ENCODE measurements around the gene BZW1.

BZW1 gene

GRCh38 chr2:200847939-200848338 is 36.2 kb downstream of the BZW1 start:
- no peak overlapping the region for H3K4me2 ChIP-seq
- H3K36me3 ChIP-seq: peaks cover 26% of the 10 kb centered on the region
- peaks cover 40% of the 10 kb centered on the region for H4K20me1 ChIP-seq
- no peak overlapping the region for H3K9ac ChIP-seq
- no peak overlapping the region for H3K27ac ChIP-seq
- no peaks in the 10 kb centered on the region for H3K9me3 ChIP-seq
- no peak for TF ChIP-seq Cebpa-rat (IDR thresholded peaks at IDR 0.05)
- no peaks in the 10 kb centered on the region for H3K27me3 ChIP-seq
- H3K4me3 ChIP-seq: no peak overlapping the region
- H3K4me1 ChIP-seq: no peaks in the 10 kb centered on the region

- H3K9ac ChIP-seq: no peak overlapping the region
- no peaks in the 10 kb centered on the region for H3K9me3 ChIP-seq
- peaks cover 67% of the 10 kb centered on the region for H4K20me1 ChIP-seq
- peaks cover 53% of the 10 kb centered on the region for H3K36me3 ChIP-seq
- no peak for TF ChIP-seq Cebpa-rat (IDR thresholded peaks at IDR 0.05)
- no peaks in the 10 kb centered on the region for H3K4me1 ChIP-seq
- no peak overlapping the region for H3K4me3 ChIP-seq
- H3K27me3 ChIP-seq: no peaks in the 10 kb centered on the region
- no peak overlapping the region for H3K27ac ChIP-seq
- H3K4me2 ChIP-seq: no peak overlapping the region
These were observed 39.0 kb downstream of the BZW1 start for GRCh38 chr2:200850512-200851256.

GRCh38 chr2:200851398-200852248 is 39.9 kb downstream of the BZW1 start:
- Histone ChIP-seq H3K9me3 (no peaks in the 10 kb centered on the region), H3K4me1 (no peaks in the 10 kb centered on the region), H3K4me2 (no peak overlapping the region), H3K9ac (no peak overlapping the region), H3K27ac (no peak overlapping the region), H4K20me1 (peaks cover 77% of the 10 kb centered on the region), H3K4me3 (no peak overlapping the region), H3K27me3 (no peaks in the 10 kb centered on the region), H3K36me3 (peaks cover 63% of the 10 kb centered on the region)
- TF ChIP-seq Cebpa-rat (IDR thresholded peaks at IDR 0.05): no peak

- Histone ChIP-seq H3K4me2 (no peak overlapping the region), H4K20me1 (peaks cover 87% of the 10 kb centered on the region), H3K27ac (no peak overlapping the region), H3K4me1 (no peaks in the 10 kb centered on the region), H3K36me3 (peaks cover 72% of the 10 kb centered on the region), H3K9me3 (no peaks in the 10 kb centered on the region), H3K9ac (no peak overlapping the region), H3K4me3 (no peak overlapping the region), H3K27me3 (no peaks in the 10 kb centered on the region)
- TF ChIP-seq Cebpa-rat (IDR thresholded peaks at IDR 0.05): no peak
These were observed 40.9 kb downstream of the BZW1 start for GRCh38 chr2:200852605-200853004.

GRCh38 chr2:200856806-200857205 is 45.1 kb downstream of the BZW1 start:
- no peak overlapping the region for H3K9ac ChIP-seq
- no peak for TF ChIP-seq Cebpa-rat (IDR thresholded peaks at IDR 0.05)
- no peaks in the 10 kb centered on the region for H3K9me3 ChIP-seq
- no peaks in the 10 kb centered on the region for H3K27me3 ChIP-seq
- peaks cover 18% of the 10 kb centered on the region for H3K4me1 ChIP-seq
- H4K20me1 ChIP-seq: peaks cover 100% of the 10 kb centered on the region
- peaks cover 92% of the 10 kb centered on the region for H3K36me3 ChIP-seq
- no peak overlapping the region for H3K4me3 ChIP-seq
- H3K27ac ChIP-seq: no peak overlapping the region
- no peak overlapping the region for H3K4me2 ChIP-seq

- H3K27me3 ChIP-seq: no peaks in the 10 kb centered on the region
- H4K20me1 ChIP-seq: peaks cover 85% of the 10 kb centered on the region
- peak overlapping the region; percentile 96 for H3K4me3 ChIP-seq
- no peak for TF ChIP-seq Cebpa-rat (IDR thresholded peaks at IDR 0.05)
- H3K9me3 ChIP-seq: no peaks in the 10 kb centered on the region
- H3K4me1 ChIP-seq: peaks cover 23% of the 10 kb centered on the region
- H3K4me2 ChIP-seq: peak overlapping the region; percentile 87
- peaks cover 58% of the 10 kb centered on the region for H3K36me3 ChIP-seq
- H3K27ac ChIP-seq: no peak overlapping the region
- 0 out of 2 replicates have a peak overlapping the region, but pooled peaks have one; percentile 100 for H3K9ac ChIP-seq
These were observed 48.5 kb downstream of the BZW1 start for GRCh38 chr2:200860092-200860795.

- H3K4me2 ChIP-seq: peak overlapping the region; percentile 87
- H3K36me3 ChIP-seq: peaks cover 43% of the 10 kb centered on the region
- H3K9ac ChIP-seq: peak overlapping the region; percentile 100
- no peaks in the 10 kb centered on the region for H3K9me3 ChIP-seq
- peak overlapping the region; percentile 96 for H3K4me3 ChIP-seq
- peaks cover 70% of the 10 kb centered on the region for H4K20me1 ChIP-seq
- TF ChIP-seq Cebpa-rat (IDR thresholded peaks at IDR 0.05): no peak
- H3K27me3 ChIP-seq: no peaks in the 10 kb centered on the region
- H3K4me1 ChIP-seq: peaks cover 24% of the 10 kb centered on the region
- peak overlapping the region; percentile 100; the same call in 1 of the 2 replicates for H3K27ac ChIP-seq
These were observed 50.0 kb downstream of the BZW1 start for GRCh38 chr2:200861617-200862155.

GRCh38 chr2:200862532-200863000 is 50.9 kb downstream of the BZW1 start:
- H3K4me3 ChIP-seq: peak overlapping the region; percentile 96
- H3K27me3 ChIP-seq: no peaks in the 10 kb centered on the region
- TF ChIP-seq Cebpa-rat (IDR thresholded peaks at IDR 0.05): no peak
- peak overlapping the region; percentile 87 for H3K4me2 ChIP-seq
- peak overlapping the region; percentile 100 for H3K27ac ChIP-seq
- peaks cover 24% of the 10 kb centered on the region for H3K4me1 ChIP-seq
- peaks cover 34% of the 10 kb centered on the region for H3K36me3 ChIP-seq
- no peaks in the 10 kb centered on the region for H3K9me3 ChIP-seq
- peak overlapping the region; percentile 100 for H3K9ac ChIP-seq
- peaks cover 61% of the 10 kb centered on the region for H4K20me1 ChIP-seq

- Histone ChIP-seq H3K27me3 (no peaks in the 10 kb centered on the region), H3K4me2 (peak overlapping the region; percentile 87), H3K9me3 (no peaks in the 10 kb centered on the region), H3K36me3 (peaks cover 22% of the 10 kb centered on the region), H3K4me1 (peaks cover 24% of the 10 kb centered on the region), H4K20me1 (peaks cover 49% of the 10 kb centered on the region), H3K27ac (peak overlapping the region; percentile 100), H3K4me3 (peak overlapping the region; percentile 96), H3K9ac (peak overlapping the region; percentile 100)
- TF ChIP-seq Cebpa-rat (IDR thresholded peaks at IDR 0.05): no peak
These were observed 52.1 kb downstream of the BZW1 start for GRCh38 chr2:200863782-200864175.
